Fibroblast of skin of right biceps (primary cell): ENCODE results near the gene TSPAN8.
A peak's percentile ranks its signal among the peaks of the same experiment; 100 is the strongest.
"Not testable (repeated sequence)": the region's sequence is repeated elsewhere in the genome, so short reads cannot be mapped to it uniquely, and the experiment has no call there.

Source experiments
- DNase-seq: peaks from one replicate; pipeline ENCODE4 v3.0.0-alpha.2; 2013

TSPAN8 gene

GRCh38 chr12:71157601-71158233 lies at the start of gene TSPAN8:
TSPAN8 (minus strand) TSS chr12:71157999; CDS start chr12:71157678, 321 bp downstream.
- no peak for DNase-seq

DNA sequence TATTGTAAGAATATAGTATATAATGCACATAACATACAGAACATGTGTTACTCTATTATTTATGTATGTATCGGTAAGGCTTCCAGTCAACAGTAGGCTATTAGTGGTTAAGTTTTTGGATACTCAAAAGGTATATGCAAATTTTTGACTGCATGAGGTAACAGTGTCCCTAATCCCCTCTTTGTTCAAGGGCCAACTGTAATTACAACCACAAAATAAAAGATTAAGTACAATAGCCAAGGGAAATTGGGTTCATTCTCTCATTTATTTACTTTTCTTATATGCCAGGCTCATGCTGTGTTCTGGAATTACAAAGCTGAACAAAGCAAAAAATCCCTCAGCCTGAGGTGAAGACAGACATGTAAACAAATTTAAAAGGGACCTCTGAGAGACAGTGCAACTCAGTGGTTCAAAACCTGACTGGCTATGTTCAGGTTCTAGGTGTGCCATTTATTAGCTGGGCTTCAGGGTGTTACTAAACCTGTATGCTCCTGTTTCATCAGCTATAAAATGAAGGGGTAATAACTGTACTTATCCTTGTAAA lies 43.4 kb upstream of the TSPAN8 start:
- DNase-seq = no peak

- no peak for DNase-seq
Observed at GRCh38 chr12:71200706-71201105, 42.9 kb upstream of the TSPAN8 start.

DNA sequence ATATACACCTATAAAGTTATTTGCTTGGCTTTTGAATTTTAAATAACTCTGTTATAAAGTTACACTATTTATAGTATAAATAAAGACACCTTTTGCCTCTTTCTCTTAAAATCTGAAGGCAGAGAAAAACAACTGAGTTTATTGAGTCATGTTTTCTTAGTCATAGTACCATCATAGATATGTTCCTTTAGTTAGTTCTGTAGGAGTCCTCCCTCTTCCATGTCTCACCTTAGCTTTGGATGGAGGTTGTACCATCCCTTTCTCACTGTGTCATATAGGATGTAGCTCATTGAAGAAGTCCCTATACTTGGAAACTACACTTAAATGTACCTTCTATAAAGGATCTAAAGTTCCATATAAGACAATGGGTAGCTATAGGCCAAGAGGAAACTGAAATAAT lies 39.7 kb upstream of the TSPAN8 start:
- DNase-seq = no peak

DNA sequence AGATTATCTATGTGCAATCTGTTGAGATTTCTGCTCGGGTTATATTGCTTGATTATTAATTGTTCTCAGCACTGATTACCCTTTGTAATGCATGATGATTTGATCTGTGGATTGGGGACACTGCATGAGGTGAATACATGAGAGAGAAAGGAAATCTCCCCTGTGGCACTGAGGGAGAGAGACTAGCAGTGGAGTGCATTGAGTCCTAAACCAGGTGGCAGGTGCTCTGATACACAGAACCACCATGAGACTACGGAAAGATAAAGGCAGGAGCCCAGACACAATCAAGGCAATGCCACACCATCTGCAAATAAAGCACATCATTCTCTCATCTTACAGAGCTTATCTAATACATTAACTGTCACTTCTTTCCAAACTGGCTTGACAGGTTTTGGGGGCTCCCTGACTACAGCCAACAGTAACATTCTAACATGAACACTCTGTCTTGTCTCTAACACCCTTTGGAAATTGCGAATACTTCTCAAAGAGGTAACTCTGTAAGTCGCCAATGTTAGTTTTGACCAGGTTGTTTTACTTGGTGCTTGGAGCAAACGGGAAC lies 37.6 kb upstream of the TSPAN8 start:
- no peak for DNase-seq

- no peak for DNase-seq
Observed at GRCh38 chr12:71194657-71195056, 36.9 kb upstream of the TSPAN8 start.

DNA sequence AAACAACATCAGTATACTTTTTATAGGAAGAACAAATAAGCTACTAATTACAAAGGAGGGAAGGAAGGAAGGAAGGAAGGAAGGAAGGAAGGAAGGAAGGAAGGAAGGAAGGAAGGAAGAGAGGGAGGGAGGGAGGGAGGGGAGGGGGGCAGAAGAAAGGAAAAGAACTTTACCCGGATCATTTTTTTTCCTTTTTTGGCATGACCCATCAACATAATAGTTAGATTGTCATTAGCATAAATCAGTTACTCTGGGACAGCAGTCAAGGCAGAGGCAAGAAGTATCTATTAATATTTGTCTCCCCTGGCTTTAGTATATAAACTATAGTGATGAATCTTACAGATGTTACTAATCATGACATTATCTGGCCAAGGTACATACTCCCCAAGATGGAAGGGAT lies 35.2 kb upstream of the TSPAN8 start:
- DNase-seq = no peak

GRCh38 chr12:71191509-71192196 lies 33.9 kb upstream of the TSPAN8 start:
- no peak for DNase-seq

DNA sequence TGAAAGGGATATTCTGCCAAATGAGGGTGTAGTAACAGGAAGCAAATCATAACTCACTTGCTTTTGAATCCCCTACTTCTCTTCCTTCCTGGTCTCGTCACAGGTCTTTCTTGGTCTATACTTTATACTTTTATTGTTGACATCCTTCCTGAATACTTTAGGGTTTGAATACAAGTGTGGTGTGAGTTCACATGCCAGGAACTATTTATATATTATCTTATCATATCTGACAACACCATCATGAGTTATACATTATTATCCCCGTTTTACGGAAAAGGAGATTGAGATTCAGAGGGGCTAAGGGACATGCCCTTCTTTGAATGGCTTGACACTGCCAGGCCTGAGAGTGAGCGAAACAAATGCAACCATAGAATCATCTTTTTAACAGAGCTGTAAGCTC lies 33.0 kb upstream of the TSPAN8 start:
- no peak for DNase-seq

- no peak for DNase-seq
Observed at GRCh38 chr12:71187379-71187778, 29.6 kb upstream of the TSPAN8 start.

GRCh38 chr12:71186571-71187288 lies 28.9 kb upstream of the TSPAN8 start:
- no peak for DNase-seq

DNA sequence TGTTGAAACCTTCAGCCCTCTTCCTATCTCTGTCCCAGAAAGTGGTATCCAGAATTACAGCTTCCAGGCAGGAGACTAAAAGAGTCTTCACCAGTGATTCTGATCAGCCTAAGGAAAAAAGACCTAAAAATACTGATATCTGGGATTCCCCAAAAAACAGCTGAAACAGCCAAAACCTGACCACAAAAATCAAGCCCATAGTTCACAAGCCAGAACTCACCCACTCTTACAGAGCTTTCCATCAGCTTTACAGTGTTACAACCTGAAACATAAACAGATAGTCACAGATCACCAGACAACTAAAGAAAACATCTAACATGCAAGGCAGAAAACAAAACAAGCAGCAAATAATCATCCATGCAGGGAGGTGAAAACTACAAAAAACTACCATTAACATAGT lies 26.0 kb upstream of the TSPAN8 start:
- peak; percentile 30 for DNase-seq

DNA sequence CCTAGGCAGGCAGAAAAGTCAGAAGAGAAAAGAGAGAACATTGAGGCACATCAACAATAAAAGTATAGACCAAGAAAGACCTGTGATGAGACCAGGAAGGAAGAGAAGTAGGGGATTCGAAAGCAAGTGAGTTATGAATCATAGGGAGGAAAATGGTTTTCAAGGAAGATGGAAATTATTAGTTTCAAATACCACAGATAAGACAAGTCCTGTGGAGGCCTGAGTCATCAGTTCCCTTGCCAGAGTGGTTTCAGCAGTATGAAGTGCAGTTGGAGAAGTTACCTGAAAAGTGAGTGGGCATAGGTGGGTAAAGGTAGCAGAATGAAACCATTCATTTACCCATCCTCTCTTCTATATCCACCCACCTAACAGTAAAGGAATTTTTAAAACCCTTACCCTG lies 25.2 kb upstream of the TSPAN8 start:
- peak; percentile 69 for DNase-seq

GRCh38 chr12:71178162-71178561 lies 20.4 kb upstream of the TSPAN8 start:
- no peak for DNase-seq

DNA sequence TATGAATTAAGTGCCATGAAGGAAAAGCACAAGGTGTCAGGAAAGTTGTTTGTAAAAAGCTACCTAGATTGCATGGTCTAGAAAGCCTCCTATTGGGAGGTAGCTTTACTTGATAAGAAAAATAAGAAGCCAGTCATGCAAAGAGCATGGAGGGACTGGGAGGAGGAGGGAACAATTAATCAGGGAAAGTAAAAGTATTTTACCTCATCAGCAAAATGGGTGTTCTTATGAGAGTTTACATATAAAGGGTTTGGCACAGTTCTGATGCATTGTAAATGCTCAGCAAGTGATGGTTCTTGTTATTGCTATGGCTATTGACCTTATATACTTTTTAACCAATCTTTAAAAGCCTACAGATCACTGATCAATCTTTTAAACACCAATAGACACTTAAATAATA lies 17.0 kb upstream of the TSPAN8 start:
- DNase-seq = no peak

GRCh38 chr12:71174146-71174545 lies 16.3 kb upstream of the TSPAN8 start:
- DNase-seq = no peak

DNA sequence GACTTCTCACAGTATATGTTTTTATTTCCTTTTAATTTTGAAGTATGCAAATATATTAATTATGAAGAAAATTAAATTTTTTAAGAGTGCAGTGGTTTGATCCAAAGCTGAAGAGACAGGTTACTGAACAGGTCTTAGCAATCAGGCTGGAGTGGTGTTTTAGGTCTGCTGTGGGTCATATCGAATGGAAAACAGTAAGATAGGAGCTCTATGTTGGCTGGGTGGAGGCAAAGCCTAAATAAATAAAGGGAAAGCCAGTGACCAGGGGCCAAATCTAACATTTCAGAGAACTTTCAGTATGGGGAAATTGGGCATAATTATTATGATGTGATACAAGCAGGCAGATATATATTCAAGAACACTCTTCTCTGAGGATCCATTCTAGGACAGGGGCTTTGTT lies 12.7 kb upstream of the TSPAN8 start:
- no peak for DNase-seq

DNA sequence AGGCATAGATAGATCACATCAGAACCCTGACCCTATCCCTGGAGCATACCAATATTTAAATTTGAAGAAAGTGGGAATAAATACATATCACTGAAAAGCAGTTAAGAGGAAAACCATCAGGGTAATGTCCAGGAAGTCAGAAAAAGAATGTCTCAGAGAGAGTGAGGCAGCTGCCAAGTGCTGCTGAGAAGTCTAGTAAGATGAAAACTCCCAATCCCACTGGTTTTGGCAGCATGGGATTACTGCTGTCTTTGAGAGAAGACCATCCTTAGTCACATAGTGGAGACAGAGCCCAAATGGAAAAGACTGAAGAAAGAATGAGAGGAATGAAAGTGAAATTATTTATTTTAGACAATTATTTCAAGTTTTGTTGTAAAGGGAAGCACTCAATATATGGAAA lies 11.5 kb upstream of the TSPAN8 start:
- no peak for DNase-seq

GRCh38 chr12:71166862-71167496 lies 9.2 kb upstream of the TSPAN8 start:
- no peak for DNase-seq

DNA sequence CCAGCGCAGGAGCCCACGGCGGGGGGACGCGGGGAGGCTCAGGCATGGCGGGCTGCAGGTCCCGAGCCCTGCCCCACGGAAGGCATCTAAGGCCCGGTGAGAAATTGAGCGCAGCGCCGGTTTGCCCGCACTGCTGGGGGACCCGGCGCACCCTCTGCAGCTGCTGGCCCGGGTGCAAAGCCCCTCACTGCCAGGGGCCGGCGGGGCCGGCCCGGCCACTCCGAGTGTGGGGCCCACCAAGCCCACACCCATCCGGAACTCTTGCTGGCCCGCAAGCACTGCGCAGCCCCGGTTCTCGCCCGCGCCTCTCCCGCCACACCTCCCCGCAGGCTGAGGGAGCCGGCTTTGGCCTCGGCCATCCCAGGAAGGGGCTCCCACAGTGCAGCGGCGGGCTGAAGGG lies 8.5 kb upstream of the TSPAN8 start:
- DNase-seq = no peak

DNA sequence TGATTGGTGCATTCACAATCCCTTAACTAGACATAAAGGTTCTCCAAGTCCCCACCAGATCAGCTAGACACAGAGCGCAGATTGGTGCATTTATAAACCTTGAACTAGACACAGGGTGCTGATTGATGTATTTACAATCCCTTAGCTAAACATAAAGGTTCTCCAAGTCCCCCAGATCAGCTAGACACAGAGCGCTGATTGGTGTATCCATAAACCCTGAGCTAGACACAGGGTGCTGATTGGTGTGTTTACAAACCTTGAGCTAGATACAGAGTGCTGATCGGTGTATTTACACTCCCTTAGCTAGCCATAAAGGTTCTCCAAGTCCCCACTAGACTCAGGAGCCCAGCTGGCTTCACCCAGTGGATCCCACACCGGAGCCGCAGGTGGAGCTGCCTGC lies 8.0 kb upstream of the TSPAN8 start:
- DNase-seq = not testable (repeated sequence)

GRCh38 chr12:71164568-71165197 lies 6.9 kb upstream of the TSPAN8 start:
- peak; percentile 29 for DNase-seq

GRCh38 chr12:71164166-71164565 lies 6.4 kb upstream of the TSPAN8 start:
- no peak for DNase-seq
